B cell (primary cell): Measurements from ENCODE around the gene RP2.

ENCODE experiments used
- EZH2 ChIP-seq: IDR thresholded peaks from 2 replicates; pipeline ENCODE4 v1.6.1; 2012; ENCODE audit warnings: borderline replicate concordance, low read depth, mild to moderate bottlenecking, moderate library complexity, low read length; ENCODE audit not compliant: insufficient read depth, poor library complexity, severe bottlenecking
- TF ChIP-seq, protein P1 (sequence below): fragments of 200-600 bp; IDR thresholded peaks from one replicate; pipeline ENCODE4 v1.8.0; 2022; ENCODE audit warnings: antibody characterized with exemption, mild to moderate bottlenecking

DNA sequence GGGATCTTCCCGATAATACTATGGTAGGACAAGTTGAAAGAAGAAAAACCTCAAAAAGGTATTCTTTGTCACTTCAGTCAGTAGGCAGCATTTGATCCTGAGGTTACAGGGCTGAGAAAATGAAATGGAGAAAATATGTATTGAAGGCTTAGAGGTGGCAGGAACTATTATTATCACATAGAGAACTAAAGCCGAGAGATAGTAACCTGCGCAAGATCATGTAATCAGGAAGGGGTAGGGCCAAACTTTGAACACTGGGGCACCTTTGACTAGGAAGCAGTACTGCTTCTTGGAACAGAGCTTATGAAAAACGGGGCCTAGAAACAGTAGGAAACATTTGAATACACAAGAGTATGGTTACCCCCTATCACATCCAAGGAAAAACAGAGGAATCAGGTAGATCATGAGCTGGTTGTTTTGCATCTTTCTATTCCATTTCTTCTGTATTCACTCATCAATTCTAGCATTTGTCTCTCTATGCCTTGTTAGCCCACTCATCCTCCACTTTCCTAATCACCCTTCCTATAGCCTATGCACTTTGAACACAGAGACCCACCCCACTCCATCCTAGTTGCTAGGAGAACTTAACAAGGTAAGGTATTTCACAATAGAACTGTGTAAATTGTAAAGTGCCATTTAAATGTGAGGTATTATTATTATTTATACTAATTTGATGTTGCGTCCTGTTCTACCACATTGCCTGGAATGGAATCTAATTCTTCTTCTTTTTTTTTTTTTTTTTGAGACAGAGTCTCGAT is 43.3 kb upstream of the RP2 start:
- TF ChIP-seq, protein P1, sequence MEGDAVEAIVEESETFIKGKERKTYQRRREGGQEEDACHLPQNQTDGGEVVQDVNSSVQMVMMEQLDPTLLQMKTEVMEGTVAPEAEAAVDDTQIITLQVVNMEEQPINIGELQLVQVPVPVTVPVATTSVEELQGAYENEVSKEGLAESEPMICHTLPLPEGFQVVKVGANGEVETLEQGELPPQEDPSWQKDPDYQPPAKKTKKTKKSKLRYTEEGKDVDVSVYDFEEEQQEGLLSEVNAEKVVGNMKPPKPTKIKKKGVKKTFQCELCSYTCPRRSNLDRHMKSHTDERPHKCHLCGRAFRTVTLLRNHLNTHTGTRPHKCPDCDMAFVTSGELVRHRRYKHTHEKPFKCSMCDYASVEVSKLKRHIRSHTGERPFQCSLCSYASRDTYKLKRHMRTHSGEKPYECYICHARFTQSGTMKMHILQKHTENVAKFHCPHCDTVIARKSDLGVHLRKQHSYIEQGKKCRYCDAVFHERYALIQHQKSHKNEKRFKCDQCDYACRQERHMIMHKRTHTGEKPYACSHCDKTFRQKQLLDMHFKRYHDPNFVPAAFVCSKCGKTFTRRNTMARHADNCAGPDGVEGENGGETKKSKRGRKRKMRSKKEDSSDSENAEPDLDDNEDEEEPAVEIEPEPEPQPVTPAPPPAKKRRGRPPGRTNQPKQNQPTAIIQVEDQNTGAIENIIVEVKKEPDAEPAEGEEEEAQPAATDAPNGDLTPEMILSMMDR = no peak
- TF ChIP-seq EZH2 = no peak
